Lower lobe of right lung (tissue), 2 donors: Measurements from ENCODE around the gene OR5D16. TPM values are rescaled to one million over a fixed set of nuclear protein-coding genes. Genes with fewer than 3 reads are reported as not detected.
"Not testable (repeated sequence)": the region's sequence is repeated elsewhere in the genome, so short reads cannot be mapped to it uniquely, and the experiment has no call there.

ENCODE experiments used
- ATAC-seq, 2 donors: fragments of 200-7000 bp; cut with Tn5 transposase; one replicate each; pipeline ENCODE4 v1.9.1; 2020 to 2022; ENCODE audit warnings: mild to moderate bottlenecking in 2 of 2, moderate library complexity in 2 of 2
- DNase-seq: peaks from one replicate; pipeline ENCODE4 v3.0.0-alpha.2; 2020
- H3K27ac ChIP-seq: fragments of 200-600 bp; one replicate; pipeline ENCODE4 v1.8.0; 2022
- H3K27me3 ChIP-seq: fragments of 200-600 bp; one replicate; pipeline ENCODE4 v1.8.0; 2022; ENCODE audit warnings: low read depth
- H3K36me3 ChIP-seq: fragments of 200-600 bp; one replicate; pipeline ENCODE4 v1.8.0; 2022; ENCODE audit warnings: mild to moderate bottlenecking
- H3K4me1 ChIP-seq: fragments of 200-600 bp; one replicate; pipeline ENCODE4 v1.8.0; 2022
- H3K4me3 ChIP-seq: fragments of 200-600 bp; one replicate; pipeline ENCODE4 v1.8.0; 2022; ENCODE audit warnings: mild to moderate bottlenecking
- H3K9me3 ChIP-seq: fragments of 200-600 bp; one replicate; pipeline ENCODE4 v1.8.0; 2022
- intact Hi-C: fragments of 100-400 bp; cut with DNase I; formaldehyde crosslinking; loops from one replicate; pipeline ENCODE4 v1.11.0; 2022
- total RNA-seq: library from RNA; stranded (reverse); fragmentation: NEBNext Ultra II Directional; extraction: Animal tissue kit (Norgen Biotek cat#: 25700); gene quantifications from one replicate; pipeline ENCODE4 v1.2.1, GENCODE V29; 2021
- donor health status: DM: no; HTN: yes; CAD: no; lungs with severe emphysema.

Gene OR5D16
- total RNA-seq, 1 donor from 2014 or later: not detected

DNA sequence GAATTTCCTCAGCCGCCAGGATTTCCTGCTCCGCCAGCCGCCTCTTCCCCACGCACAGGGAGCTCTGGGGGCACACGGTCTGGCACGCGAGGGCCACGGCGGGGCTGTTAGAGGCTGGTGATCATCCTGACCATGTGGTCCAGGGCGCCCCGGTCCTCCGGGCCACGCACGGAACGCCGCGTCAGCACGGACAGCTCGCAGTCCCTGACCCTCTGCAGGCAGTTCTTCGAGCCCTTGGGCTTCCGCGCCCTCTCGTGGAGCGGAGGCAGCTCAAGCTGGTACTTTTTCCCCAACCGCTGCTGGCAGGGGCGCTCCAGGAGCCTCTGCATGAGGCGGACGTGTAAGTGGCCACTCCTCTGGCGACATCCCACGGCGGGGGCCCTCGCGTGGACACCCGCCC, 34.6 kb downstream of the OR5D16 start:
- H3K4me3 ChIP-seq, ATAC-seq, DNase-seq: not testable (repeated sequence)

GRCh38 chr11:55882997-55883396, 44.4 kb downstream of the OR5D16 start, which contains the start of gene TRIM51:
Gene TRIM51 (plus strand): TSS chr11:55883297. CDS start chr11:55885429, 2,132 bp downstream.
- ATAC-seq, H3K27ac ChIP-seq, H3K4me3 ChIP-seq, DNase-seq, H3K27me3 ChIP-seq, H3K9me3 ChIP-seq, H3K36me3 ChIP-seq, H3K4me1 ChIP-seq, intact Hi-C loops: not testable (repeated sequence)

More for the DNA sequence above, 34.6 kb downstream of the OR5D16 start:
- H3K27me3 ChIP-seq, H3K4me1 ChIP-seq, H3K9me3 ChIP-seq, H3K27ac ChIP-seq, H3K36me3 ChIP-seq, intact Hi-C loops: not testable (repeated sequence)

DNA sequence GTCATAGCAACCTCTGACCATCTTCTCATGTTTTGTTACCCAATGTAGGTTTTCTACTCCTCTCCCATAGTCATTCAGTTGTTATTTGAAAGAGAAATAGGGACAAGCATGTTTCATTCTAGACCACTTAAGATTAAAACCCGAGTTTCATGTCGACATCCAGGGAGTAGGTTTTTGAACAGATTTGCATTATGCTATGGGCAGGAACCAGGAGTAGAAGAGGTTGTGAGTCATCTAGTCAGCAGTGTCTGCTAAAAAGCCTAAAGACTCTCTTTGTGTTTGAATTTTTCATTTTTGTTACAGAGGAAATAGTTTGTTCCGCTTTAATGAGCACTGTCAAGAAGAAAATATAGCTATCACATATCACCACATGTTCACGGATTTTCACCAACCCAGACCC, 46.4 kb downstream of the OR5D16 start:
- intact Hi-C loops, ATAC-seq, DNase-seq: not testable (repeated sequence)

GRCh38 chr11:55885481-55885880, 46.9 kb downstream of the OR5D16 start:
- H3K9me3 ChIP-seq, H3K4me1 ChIP-seq, H3K36me3 ChIP-seq, H3K4me3 ChIP-seq, DNase-seq, H3K27ac ChIP-seq, H3K27me3 ChIP-seq, ATAC-seq, intact Hi-C loops: not testable (repeated sequence)

More for the DNA sequence above, 46.4 kb downstream of the OR5D16 start:
- H3K36me3 ChIP-seq, H3K9me3 ChIP-seq, H3K4me3 ChIP-seq, H3K4me1 ChIP-seq, H3K27me3 ChIP-seq, H3K27ac ChIP-seq: not testable (repeated sequence)

Other genes with a start within 250 kb of the OR5D16 start
- not detected for gene OR4C11, start 231.1 kb upstream of the OR5D16 start, total RNA-seq
- not detected for gene OR4P4, start 203.6 kb upstream of the OR5D16 start, total RNA-seq
- gene OR4S2, start 190.4 kb upstream of the OR5D16 start, total RNA-seq: not detected
- not detected for gene OR4C6, start 176.6 kb upstream of the OR5D16 start, total RNA-seq
- gene OR5D13, start 65.3 kb upstream of the OR5D16 start, total RNA-seq: not detected
- not detected for gene OR5D14, start 43.2 kb upstream of the OR5D16 start, total RNA-seq
- gene OR5L1, start 27.4 kb upstream of the OR5D16 start, total RNA-seq: not detected
- not detected for gene OR5D18, start 19.1 kb upstream of the OR5D16 start, total RNA-seq
- gene OR5L2, start 11.5 kb upstream of the OR5D16 start, total RNA-seq: not detected
- not detected for gene TRIM51, start 44.5 kb downstream of the OR5D16 start, total RNA-seq
- not detected for gene OR5W2, start 75.8 kb downstream of the OR5D16 start, total RNA-seq
- gene OR5I1, start 97.6 kb downstream of the OR5D16 start, total RNA-seq: not detected
- not detected for gene OR10AG1, start 131.2 kb downstream of the OR5D16 start, total RNA-seq
- not detected for gene OR5F1, start 155.9 kb downstream of the OR5D16 start, total RNA-seq
- not detected for gene OR5AS1, start 188.9 kb downstream of the OR5D16 start, total RNA-seq